WTC11 (cell line): Measurements from ENCODE around the gene FHIT. TPM values are rescaled to one million over a fixed set of nuclear protein-coding genes. Genes with fewer than 3 reads are reported as not detected.

Experiments used
- ATAC-seq: fragments of 200-7000 bp; cut with Tn5 transposase; 2 replicates; pipeline ENCODE4 v1.10.0; 2021; ENCODE audit warnings: mild to moderate bottlenecking, moderate library complexity
- CTCF ChIA-PET: fragments of 300-600 bp; sonication (Branson Sonifier 250); formaldehyde crosslinking; loops from one replicate; lab custom pipeline; 2021; ENCODE audit warnings: antibody characterized with exemption; lab: Charles Lee
- POLR2A ChIA-PET: fragments of 350-600 bp; sonication (Branson Sonifier 250); formaldehyde crosslinking; loops from one replicate; lab custom pipeline; 2021; ENCODE audit warnings: antibody characterized with exemption; lab: Charles Lee
- DNase-seq: peaks from one replicate; pipeline ENCODE4 v3.0.0; 2021; ENCODE audit warnings: low spot score
- H3K27ac Mint-ChIP-seq: 2 replicates; pipeline ENCODE4 v1.8.0; 2021; ENCODE audit warnings: mixed read lengths
- H3K27me3 Mint-ChIP-seq: 2 replicates; pipeline ENCODE4 v1.8.0; 2021; ENCODE audit warnings: low read depth, mild to moderate bottlenecking, moderate library complexity, mixed read lengths
- H3K36me3 Mint-ChIP-seq: 2 replicates; pipeline ENCODE4 v1.8.0; 2021; ENCODE audit warnings: mixed read lengths
- H3K4me1 Mint-ChIP-seq: 2 replicates; pipeline ENCODE4 v1.8.0; 2022; ENCODE audit warnings: mixed read lengths
- H3K4me3 Mint-ChIP-seq: 2 replicates; pipeline ENCODE4 v1.8.0; 2021; ENCODE audit warnings: mild to moderate bottlenecking, moderate library complexity, mixed read lengths
- H3K9me3 Mint-ChIP-seq: 2 replicates; pipeline ENCODE4 v1.8.0; 2021; ENCODE audit warnings: mixed read lengths
- CREM ChIP-seq: sonication (generic); formaldehyde crosslinking; IDR thresholded peaks from 2 replicates; pipeline ENCODE4 v1.8.1; 2022; ENCODE audit warnings: mild to moderate bottlenecking, missing genetic modification reagents, moderate library complexity
- FOXJ3 ChIP-seq: sonication (generic); formaldehyde crosslinking; IDR thresholded peaks from 2 replicates; pipeline ENCODE4 v1.9.0; 2021; ENCODE audit warnings: missing genetic modification reagents, mild to moderate bottlenecking, borderline replicate concordance
- FOXP1 ChIP-seq: sonication (generic); formaldehyde crosslinking; IDR thresholded peaks from 2 replicates; pipeline ENCODE4 v1.8.0; 2022; ENCODE audit warnings: missing genetic modification reagents, mild to moderate bottlenecking, moderate library complexity, borderline replicate concordance
- GABPB1 ChIP-seq: sonication (generic); formaldehyde crosslinking; IDR thresholded peaks from 2 replicates; pipeline ENCODE4 v1.8.1; 2023; ENCODE audit warnings: mild to moderate bottlenecking, missing genetic modification reagents
- JUN ChIP-seq: sonication (generic); formaldehyde crosslinking; IDR thresholded peaks from 2 replicates; pipeline ENCODE4 v1.8.0; 2023; ENCODE audit warnings: mild to moderate bottlenecking, missing genetic modification reagents
- MXD4 ChIP-seq: fragments of 250-450 bp; sonication (Bioruptor Pico); IDR thresholded peaks from 2 replicates; pipeline ENCODE4 v1.8.0; 2021; ENCODE audit warnings: mild to moderate bottlenecking, moderate library complexity, borderline replicate concordance
- NFATC4 ChIP-seq: fragments of 250-450 bp; sonication (Bioruptor Pico); IDR thresholded peaks from 2 replicates; pipeline ENCODE4 v1.9.0; 2021; ENCODE audit warnings: mild to moderate bottlenecking
- NFE2L1 ChIP-seq: sonication (generic); formaldehyde crosslinking; IDR thresholded peaks from 2 replicates; pipeline ENCODE4 v1.8.1; 2023; ENCODE audit warnings: missing genetic modification reagents
- NFYB ChIP-seq: sonication (generic); formaldehyde crosslinking; conservative IDR thresholded peaks from 2 replicates; pipeline ENCODE4 v1.8.0; 2022; ENCODE audit warnings: low read depth, missing genetic modification reagents
- NR2C2 ChIP-seq: sonication (generic); formaldehyde crosslinking; IDR thresholded peaks from 2 replicates; pipeline ENCODE4 v1.8.0; 2022; ENCODE audit warnings: mild to moderate bottlenecking, missing genetic modification reagents
- RORB ChIP-seq: fragments of 250-450 bp; sonication (Bioruptor Pico); IDR thresholded peaks from 2 replicates; pipeline ENCODE4 v1.9.0; 2021; ENCODE audit warnings: mild to moderate bottlenecking
- SMAD4 ChIP-seq: sonication (generic); formaldehyde crosslinking; IDR thresholded peaks from 2 replicates; pipeline ENCODE4 v1.8.0; 2022; ENCODE audit warnings: mild to moderate bottlenecking, missing genetic modification reagents
- SP1 ChIP-seq: sonication (generic); formaldehyde crosslinking; conservative IDR thresholded peaks from 2 replicates; pipeline ENCODE4 v1.8.1; 2022; ENCODE audit warnings: missing genetic modification reagents
- TCF7 ChIP-seq: sonication (generic); formaldehyde crosslinking; IDR thresholded peaks from 2 replicates; pipeline ENCODE4 v1.8.0; 2022; ENCODE audit warnings: mild to moderate bottlenecking, low read depth, missing genetic modification reagents, moderate library complexity
- ZNF219 ChIP-seq: sonication (generic); formaldehyde crosslinking; IDR thresholded peaks from 2 replicates; pipeline ENCODE4 v1.8.0; 2023; ENCODE audit warnings: missing genetic modification reagents, mild to moderate bottlenecking, borderline replicate concordance
- ZNF396 ChIP-seq: fragments of 250-450 bp; sonication (Bioruptor Pico); IDR thresholded peaks from 2 replicates; pipeline ENCODE4 v1.8.0; 2021; ENCODE audit warnings: mild to moderate bottlenecking, moderate library complexity, borderline replicate concordance
- ZNF423 ChIP-seq: fragments of 250-450 bp; sonication (Bioruptor Pico); IDR thresholded peaks from 2 replicates; pipeline ENCODE4 v2.1.2; 2022; ENCODE audit warnings: mild to moderate bottlenecking, moderate library complexity
- ZNF671 ChIP-seq: fragments of 250-450 bp; sonication (Bioruptor Pico); IDR thresholded peaks from 2 replicates; pipeline ENCODE4 v1.8.0; 2021; ENCODE audit warnings: mild to moderate bottlenecking
- total RNA-seq: library from RNA; stranded (reverse); gene quantifications from 3 replicates; pipeline ENCODE4 v1.2.3, GENCODE V29; 2021
- TF ChIP-seq, protein P1 (sequence below): sonication (generic); formaldehyde crosslinking; IDR thresholded peaks from 2 replicates; pipeline ENCODE4 v1.8.0; 2022; ENCODE audit warnings: missing genetic modification reagents
- TF ChIP-seq, protein P2 (sequence below): sonication (generic); formaldehyde crosslinking; IDR thresholded peaks from 2 replicates; pipeline ENCODE4 v1.8.1; 2022; ENCODE audit warnings: low read depth, missing genetic modification reagents, borderline replicate concordance
- TF ChIP-seq, protein P3 (sequence below): sonication (generic); formaldehyde crosslinking; IDR thresholded peaks from 2 replicates; pipeline ENCODE4 v1.8.1; 2022; ENCODE audit warnings: low read depth, mild to moderate bottlenecking, moderate library complexity, missing genetic modification reagents, borderline replicate concordance
- TF ChIP-seq, protein P4 (sequence below): sonication (generic); formaldehyde crosslinking; IDR thresholded peaks from 2 replicates; pipeline ENCODE4 v1.8.1; 2023; ENCODE audit warnings: mild to moderate bottlenecking, missing genetic modification reagents
- TF ChIP-seq, protein P5 (sequence below): fragments of 250-450 bp; sonication (Bioruptor Pico); conservative IDR thresholded peaks from 2 replicates; pipeline ENCODE4 v1.9.0; 2021; ENCODE audit warnings: mild to moderate bottlenecking
- TF ChIP-seq, protein P6 (sequence below): fragments of 250-450 bp; sonication (Bioruptor Pico); IDR thresholded peaks from 2 replicates; pipeline ENCODE4 v2.1.2; 2022; ENCODE audit warnings: mild to moderate bottlenecking, moderate library complexity

The FHIT gene
- total RNA-seq, 1 experiment from 2014 or later, result 2.6 TPM

DNA sequence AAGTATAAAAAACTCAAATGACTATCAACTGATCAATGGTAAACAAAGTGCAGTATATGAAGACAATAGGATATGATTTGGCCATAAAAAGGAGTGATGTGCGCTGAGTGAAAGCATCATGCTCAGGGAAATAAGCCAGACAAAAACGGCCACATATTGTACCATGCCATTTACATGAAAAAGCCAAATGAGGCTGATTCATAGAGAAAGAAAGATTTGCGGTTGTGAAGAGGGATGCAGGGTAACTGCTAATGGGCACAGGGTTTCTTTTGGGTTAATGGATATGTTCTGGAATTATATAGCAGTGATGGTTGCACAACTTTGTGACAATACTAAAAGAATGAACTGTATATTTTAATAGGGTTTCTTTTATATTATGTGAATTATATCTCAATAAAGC, 1324.2 kb downstream of the FHIT start (continued):
- TF ChIP-seq, protein P1, sequence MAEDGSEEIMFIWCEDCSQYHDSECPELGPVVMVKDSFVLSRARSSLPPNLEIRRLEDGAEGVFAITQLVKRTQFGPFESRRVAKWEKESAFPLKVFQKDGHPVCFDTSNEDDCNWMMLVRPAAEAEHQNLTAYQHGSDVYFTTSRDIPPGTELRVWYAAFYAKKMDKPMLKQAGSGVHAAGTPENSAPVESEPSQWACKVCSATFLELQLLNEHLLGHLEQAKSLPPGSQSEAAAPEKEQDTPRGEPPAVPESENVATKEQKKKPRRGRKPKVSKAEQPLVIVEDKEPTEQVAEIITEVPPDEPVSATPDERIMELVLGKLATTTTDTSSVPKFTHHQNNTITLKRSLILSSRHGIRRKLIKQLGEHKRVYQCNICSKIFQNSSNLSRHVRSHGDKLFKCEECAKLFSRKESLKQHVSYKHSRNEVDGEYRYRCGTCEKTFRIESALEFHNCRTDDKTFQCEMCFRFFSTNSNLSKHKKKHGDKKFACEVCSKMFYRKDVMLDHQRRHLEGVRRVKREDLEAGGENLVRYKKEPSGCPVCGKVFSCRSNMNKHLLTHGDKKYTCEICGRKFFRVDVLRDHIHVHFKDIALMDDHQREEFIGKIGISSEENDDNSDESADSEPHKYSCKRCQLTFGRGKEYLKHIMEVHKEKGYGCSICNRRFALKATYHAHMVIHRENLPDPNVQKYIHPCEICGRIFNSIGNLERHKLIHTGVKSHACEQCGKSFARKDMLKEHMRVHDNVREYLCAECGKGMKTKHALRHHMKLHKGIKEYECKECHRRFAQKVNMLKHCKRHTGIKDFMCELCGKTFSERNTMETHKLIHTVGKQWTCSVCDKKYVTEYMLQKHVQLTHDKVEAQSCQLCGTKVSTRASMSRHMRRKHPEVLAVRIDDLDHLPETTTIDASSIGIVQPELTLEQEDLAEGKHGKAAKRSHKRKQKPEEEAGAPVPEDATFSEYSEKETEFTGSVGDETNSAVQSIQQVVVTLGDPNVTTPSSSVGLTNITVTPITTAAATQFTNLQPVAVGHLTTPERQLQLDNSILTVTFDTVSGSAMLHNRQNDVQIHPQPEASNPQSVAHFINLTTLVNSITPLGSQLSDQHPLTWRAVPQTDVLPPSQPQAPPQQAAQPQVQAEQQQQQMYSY (CRISPR knock-in tag), result no peak
- no peak for TF ChIP-seq GABPB1 (CRISPR knock-in tag)

DNA sequence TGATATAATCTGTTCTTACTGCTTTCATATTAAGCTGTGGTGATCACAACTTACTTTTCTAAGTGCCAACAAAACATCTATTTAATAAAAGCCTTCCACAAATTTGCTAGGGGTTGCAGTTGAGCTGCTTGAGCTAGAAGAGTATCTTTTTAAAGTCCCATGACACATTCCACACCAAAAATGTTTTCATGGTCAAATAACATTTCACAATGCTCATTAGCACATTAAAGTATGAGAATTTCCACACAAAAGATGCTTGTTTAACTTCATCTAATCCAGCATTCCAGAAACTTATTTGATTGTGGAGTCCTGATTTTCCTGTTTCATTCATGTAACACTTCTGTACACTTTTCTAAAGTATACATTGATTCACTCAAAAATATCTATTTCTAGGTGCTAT, 1325.3 kb downstream of the FHIT start:
- no peak overlapping the region for H3K4me3 Mint-ChIP-seq
- ATAC-seq (no peak), DNase-seq (no peak)
- TF ChIP-seq GABPB1 (CRISPR knock-in tag) (no peak), ZNF219 (CRISPR knock-in tag) (no peak), NFATC4 (CRISPR knock-in tag) (no peak), FOXP1 (no peak), SMAD4 (no peak), JUN (CRISPR knock-in tag) (no peak), TCF7 (CRISPR knock-in tag) (no peak), NR2C2 (CRISPR knock-in tag) (no peak), NFE2L1 (CRISPR knock-in tag) (no peak), SP1 (CRISPR knock-in tag) (no peak), NFYB (no peak), MXD4 (CRISPR knock-in tag) (no peak)
- TF ChIP-seq, protein P2, sequence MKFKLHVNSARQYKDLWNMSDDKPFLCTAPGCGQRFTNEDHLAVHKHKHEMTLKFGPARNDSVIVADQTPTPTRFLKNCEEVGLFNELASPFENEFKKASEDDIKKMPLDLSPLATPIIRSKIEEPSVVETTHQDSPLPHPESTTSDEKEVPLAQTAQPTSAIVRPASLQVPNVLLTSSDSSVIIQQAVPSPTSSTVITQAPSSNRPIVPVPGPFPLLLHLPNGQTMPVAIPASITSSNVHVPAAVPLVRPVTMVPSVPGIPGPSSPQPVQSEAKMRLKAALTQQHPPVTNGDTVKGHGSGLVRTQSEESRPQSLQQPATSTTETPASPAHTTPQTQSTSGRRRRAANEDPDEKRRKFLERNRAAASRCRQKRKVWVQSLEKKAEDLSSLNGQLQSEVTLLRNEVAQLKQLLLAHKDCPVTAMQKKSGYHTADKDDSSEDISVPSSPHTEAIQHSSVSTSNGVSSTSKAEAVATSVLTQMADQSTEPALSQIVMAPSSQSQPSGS (CRISPR knock-in tag), result no peak
- TF ChIP-seq, protein P3, sequence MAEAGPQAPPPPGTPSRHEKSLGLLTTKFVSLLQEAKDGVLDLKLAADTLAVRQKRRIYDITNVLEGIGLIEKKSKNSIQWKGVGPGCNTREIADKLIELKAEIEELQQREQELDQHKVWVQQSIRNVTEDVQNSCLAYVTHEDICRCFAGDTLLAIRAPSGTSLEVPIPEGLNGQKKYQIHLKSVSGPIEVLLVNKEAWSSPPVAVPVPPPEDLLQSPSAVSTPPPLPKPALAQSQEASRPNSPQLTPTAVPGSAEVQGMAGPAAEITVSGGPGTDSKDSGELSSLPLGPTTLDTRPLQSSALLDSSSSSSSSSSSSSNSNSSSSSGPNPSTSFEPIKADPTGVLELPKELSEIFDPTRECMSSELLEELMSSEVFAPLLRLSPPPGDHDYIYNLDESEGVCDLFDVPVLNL (CRISPR knock-in tag), result no peak
- TF ChIP-seq, protein P4, sequence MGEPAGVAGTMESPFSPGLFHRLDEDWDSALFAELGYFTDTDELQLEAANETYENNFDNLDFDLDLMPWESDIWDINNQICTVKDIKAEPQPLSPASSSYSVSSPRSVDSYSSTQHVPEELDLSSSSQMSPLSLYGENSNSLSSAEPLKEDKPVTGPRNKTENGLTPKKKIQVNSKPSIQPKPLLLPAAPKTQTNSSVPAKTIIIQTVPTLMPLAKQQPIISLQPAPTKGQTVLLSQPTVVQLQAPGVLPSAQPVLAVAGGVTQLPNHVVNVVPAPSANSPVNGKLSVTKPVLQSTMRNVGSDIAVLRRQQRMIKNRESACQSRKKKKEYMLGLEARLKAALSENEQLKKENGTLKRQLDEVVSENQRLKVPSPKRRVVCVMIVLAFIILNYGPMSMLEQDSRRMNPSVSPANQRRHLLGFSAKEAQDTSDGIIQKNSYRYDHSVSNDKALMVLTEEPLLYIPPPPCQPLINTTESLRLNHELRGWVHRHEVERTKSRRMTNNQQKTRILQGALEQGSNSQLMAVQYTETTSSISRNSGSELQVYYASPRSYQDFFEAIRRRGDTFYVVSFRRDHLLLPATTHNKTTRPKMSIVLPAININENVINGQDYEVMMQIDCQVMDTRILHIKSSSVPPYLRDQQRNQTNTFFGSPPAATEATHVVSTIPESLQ (CRISPR knock-in tag), result no peak
- no peaks in the 10 kb centered on the region for H3K27me3 Mint-ChIP-seq
- ChIA-PET POLR2A (no interaction called here), CTCF (no interaction called here)
- no peaks in the 10 kb centered on the region for H3K9me3 Mint-ChIP-seq
- H3K27ac Mint-ChIP-seq, result no peak overlapping the region
- H3K36me3 Mint-ChIP-seq, result no peaks in the 10 kb centered on the region
- peaks cover 9% of the 10 kb centered on the region; the same call in 1 of the 2 replicates for H3K4me1 Mint-ChIP-seq

DNA sequence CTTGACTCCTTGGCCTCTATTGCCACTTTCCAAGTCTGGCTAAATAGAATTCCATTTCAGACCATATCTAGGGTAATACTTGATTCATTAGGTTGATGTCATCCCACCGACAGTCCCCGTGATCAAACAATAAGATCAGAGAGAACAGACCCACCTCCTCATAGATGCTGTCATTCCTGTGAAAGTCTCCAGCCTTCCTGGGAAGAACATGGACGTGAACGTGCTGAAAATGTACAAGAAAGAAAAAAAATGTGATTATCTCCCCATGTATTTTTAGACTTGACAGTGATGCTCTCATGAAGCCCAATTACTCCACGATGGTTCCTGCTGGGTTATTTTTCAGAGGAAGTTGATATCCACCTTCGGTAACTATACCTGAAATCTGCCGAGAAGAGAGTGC, 1329.1 kb downstream of the FHIT start:
- Mint-ChIP-seq H3K36me3 (no peaks in the 10 kb centered on the region), H3K27ac (no peak overlapping the region), H3K4me3 (no peak overlapping the region), H3K4me1 (peaks cover 9% of the 10 kb centered on the region; the same call in 1 of the 2 replicates), H3K27me3 (no peaks in the 10 kb centered on the region), H3K9me3 (no peaks in the 10 kb centered on the region)
- no peak for ATAC-seq
- no peak for DNase-seq
- CTCF ChIA-PET, result no interaction called here
- POLR2A ChIA-PET, result no interaction called here
- no peak for TF ChIP-seq ZNF396 (CRISPR knock-in tag)
- no peak for TF ChIP-seq ZNF671 (CRISPR knock-in tag)
- no peak for TF ChIP-seq CREM
- no peak for TF ChIP-seq ZNF423 (CRISPR knock-in tag)
- TF ChIP-seq, protein P5, sequence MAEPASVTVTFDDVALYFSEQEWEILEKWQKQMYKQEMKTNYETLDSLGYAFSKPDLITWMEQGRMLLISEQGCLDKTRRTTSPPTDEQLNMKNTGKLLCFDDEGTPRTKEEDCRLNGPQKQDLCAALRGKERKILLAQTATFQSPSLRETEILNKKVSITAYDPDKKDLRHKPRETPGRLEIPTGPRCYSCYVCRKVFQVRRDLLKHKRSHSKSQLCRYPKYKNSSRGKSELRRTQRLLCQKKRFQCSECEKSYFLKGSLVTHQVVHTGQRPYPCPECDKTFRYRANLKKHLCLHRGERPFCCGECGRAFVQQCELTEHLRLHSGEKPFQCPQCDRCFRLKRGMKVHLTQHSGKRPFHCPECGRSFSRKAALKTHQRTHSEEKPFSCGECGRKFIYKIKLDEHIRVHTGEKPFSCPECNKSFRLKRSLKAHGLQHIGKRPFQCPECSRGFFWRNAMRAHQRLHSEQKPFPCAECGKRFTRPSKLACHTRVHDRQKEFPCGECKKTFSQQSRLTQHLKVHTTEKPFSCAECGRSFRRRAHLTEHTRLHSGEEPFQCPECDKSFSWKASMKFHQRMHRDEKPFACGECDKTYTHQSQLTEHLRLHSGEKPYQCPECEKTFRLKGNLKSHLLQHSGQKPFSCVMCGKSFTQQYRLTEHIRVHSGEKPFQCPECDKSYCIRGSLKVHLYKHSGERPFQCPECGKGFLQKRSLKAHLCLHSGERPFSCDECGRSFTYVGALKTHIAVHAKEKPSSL (CRISPR knock-in tag), result no peak
- TF ChIP-seq NFATC4 (CRISPR knock-in tag), result no peak
- no peak for TF ChIP-seq SMAD4
- TF ChIP-seq RORB (CRISPR knock-in tag), result no peak
- no peak for TF ChIP-seq FOXJ3 (CRISPR knock-in tag)
- TF ChIP-seq, protein P6, sequence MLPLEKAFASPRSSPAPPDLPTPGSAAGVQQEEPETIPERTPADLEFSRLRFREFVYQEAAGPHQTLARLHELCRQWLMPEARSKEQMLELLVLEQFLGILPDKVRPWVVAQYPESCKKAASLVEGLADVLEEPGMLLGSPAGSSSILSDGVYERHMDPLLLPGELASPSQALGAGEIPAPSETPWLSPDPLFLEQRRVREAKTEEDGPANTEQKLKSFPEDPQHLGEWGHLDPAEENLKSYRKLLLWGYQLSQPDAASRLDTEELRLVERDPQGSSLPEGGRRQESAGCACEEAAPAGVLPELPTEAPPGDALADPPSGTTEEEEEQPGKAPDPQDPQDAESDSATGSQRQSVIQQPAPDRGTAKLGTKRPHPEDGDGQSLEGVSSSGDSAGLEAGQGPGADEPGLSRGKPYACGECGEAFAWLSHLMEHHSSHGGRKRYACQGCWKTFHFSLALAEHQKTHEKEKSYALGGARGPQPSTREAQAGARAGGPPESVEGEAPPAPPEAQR (CRISPR knock-in tag), result no peak
